Gastroesophageal sphincter (tissue), 3 donors: Measurements from ENCODE around the gene TMOD1.

Source experiments
- EP300 ChIP-seq: sonication (generic); formaldehyde crosslinking; IDR thresholded peaks from one replicate; pipeline ENCODE4 v1.6.1; 2017; ENCODE audit warnings: antibody characterized with exemption, mild to moderate bottlenecking
- TF ChIP-seq, protein P1 (sequence below), 4 experiments: fragments of 200-600 bp in 2 of 4; fragments of 450-650 bp in 2 of 4; sonication (generic) in 1 of 4; IDR thresholded peaks; one replicate each; pipeline ENCODE4 v1.5.1; 2017 to 2019; ENCODE audit warnings: antibody characterized with exemption in 4 of 4, mild to moderate bottlenecking in 2 of 4, moderate library complexity in 2 of 4

DNA sequence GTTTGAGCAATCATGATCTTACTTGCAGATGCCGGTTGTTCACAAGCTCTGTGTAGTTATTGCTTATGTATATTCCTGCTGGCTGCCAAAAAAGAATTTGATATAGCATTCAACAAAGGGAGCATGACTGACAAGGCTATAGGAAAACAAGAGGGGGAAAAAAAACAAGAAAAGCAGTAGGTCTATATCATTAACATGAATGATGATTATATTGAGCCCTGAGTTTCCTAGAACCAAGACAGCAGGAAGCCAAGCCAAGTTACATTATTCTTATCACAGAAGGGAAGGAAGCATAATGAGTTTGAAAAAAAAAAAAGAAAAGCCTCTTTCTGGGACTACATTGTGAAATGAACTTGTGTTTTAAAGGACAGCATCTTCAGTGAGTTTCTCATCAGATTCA lies 90.7 kb downstream of the TMOD1 start:
- TF ChIP-seq, protein P1, sequence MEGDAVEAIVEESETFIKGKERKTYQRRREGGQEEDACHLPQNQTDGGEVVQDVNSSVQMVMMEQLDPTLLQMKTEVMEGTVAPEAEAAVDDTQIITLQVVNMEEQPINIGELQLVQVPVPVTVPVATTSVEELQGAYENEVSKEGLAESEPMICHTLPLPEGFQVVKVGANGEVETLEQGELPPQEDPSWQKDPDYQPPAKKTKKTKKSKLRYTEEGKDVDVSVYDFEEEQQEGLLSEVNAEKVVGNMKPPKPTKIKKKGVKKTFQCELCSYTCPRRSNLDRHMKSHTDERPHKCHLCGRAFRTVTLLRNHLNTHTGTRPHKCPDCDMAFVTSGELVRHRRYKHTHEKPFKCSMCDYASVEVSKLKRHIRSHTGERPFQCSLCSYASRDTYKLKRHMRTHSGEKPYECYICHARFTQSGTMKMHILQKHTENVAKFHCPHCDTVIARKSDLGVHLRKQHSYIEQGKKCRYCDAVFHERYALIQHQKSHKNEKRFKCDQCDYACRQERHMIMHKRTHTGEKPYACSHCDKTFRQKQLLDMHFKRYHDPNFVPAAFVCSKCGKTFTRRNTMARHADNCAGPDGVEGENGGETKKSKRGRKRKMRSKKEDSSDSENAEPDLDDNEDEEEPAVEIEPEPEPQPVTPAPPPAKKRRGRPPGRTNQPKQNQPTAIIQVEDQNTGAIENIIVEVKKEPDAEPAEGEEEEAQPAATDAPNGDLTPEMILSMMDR (IDR thresholded peaks at IDR 0.05), result no peak
- TF ChIP-seq EP300, result no peak
